ENCODE results near the gene MLH1.

The MLH1 gene

GRCh38 chr3:37024092-37024491 lies 30.8 kb downstream of the MLH1 start:
- TF ChIP-seq CTCF (conservative IDR thresholded peaks at IDR 0.05; ENCODE audit: low read depth): no peak
- ChIA-PET POLR2A (ENCODE audit: low non-redundant PET) (no interaction called here), CTCF (no interaction called here)
- H3K27ac ChIP-seq: no peak overlapping the region
- DNase-seq (ENCODE audit: low spot score): no peak

GRCh38 chr3:37024820-37025405 lies 31.6 kb downstream of the MLH1 start:
- ChIA-PET POLR2A (ENCODE audit: low non-redundant PET) (no interaction called here), CTCF (no interaction called here)
- H3K27ac ChIP-seq: no peak overlapping the region
- TF ChIP-seq CTCF (conservative IDR thresholded peaks at IDR 0.05; ENCODE audit: low read depth): no peak
- DNase-seq (ENCODE audit: low spot score): no peak

GRCh38 chr3:37025561-37026335 lies 32.4 kb downstream of the MLH1 start:
- POLR2A ChIA-PET (ENCODE audit: low non-redundant PET): no interaction called here
- CTCF ChIA-PET: no interaction called here
- no peak overlapping the region for H3K27ac ChIP-seq
- no peak for DNase-seq (ENCODE audit: low spot score)
- no peak for TF ChIP-seq CTCF (conservative IDR thresholded peaks at IDR 0.05; ENCODE audit: low read depth)

GRCh38 chr3:37026851-37027250 lies 33.5 kb downstream of the MLH1 start:
- no peak overlapping the region for H3K27ac ChIP-seq
- ChIA-PET POLR2A (ENCODE audit: low non-redundant PET) (no interaction called here), CTCF (no interaction called here)
- no peak for DNase-seq (ENCODE audit: low spot score)
- no peak for TF ChIP-seq CTCF (conservative IDR thresholded peaks at IDR 0.05; ENCODE audit: low read depth)

GRCh38 chr3:37028329-37028728 lies 35.0 kb downstream of the MLH1 start:
- TF ChIP-seq CTCF (conservative IDR thresholded peaks at IDR 0.05; ENCODE audit: low read depth): no peak
- H3K27ac ChIP-seq: no peak overlapping the region
- ChIA-PET POLR2A (ENCODE audit: low non-redundant PET) (no interaction called here), CTCF (no interaction called here)
- DNase-seq (ENCODE audit: low spot score): no peak

- no peak for TF ChIP-seq CTCF (conservative IDR thresholded peaks at IDR 0.05; ENCODE audit: low read depth)
- no peak overlapping the region for H3K27ac ChIP-seq
- no peak for DNase-seq (ENCODE audit: low spot score)
- ChIA-PET POLR2A (ENCODE audit: low non-redundant PET) (no interaction called here), CTCF (interaction anchor here (0.7 kb wide), 1 partner anchor 264 kb away, joined by 7 read pairs; no protein-coding TSS in a partner anchor)
Observed at GRCh38 chr3:37029111-37029510, 35.8 kb downstream of the MLH1 start.
